ENCODE results near the gene PLAC1.

The PLAC1 gene

DNA sequence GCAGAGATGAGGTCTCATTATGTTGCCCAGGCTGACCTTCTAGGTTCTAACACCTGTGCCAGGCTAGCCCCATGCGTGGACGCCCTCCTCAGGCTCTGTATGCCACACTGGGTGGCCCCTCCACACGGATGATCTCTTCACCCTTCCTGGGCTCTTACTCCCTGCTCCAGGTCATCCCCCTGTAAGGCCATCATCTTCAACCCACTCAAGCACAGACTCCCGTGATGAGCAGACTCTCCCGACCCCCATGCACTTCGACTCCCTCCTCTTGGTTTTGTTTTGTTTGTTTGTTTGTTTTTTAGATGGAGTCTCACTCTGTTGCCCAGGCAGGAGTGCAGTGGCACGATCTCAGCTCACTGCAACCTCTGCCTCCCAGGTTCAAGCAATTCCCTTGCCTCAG is 127.4 kb downstream of the PLAC1 start:
- in situ Hi-C loops (cut with MboI; ENCODE audit: low pct_unique_long_range_greater_than_20kb, low sequenced_read_pairs, unreplicated experiment): no loop called here
- TF ChIP-seq, protein P1, sequence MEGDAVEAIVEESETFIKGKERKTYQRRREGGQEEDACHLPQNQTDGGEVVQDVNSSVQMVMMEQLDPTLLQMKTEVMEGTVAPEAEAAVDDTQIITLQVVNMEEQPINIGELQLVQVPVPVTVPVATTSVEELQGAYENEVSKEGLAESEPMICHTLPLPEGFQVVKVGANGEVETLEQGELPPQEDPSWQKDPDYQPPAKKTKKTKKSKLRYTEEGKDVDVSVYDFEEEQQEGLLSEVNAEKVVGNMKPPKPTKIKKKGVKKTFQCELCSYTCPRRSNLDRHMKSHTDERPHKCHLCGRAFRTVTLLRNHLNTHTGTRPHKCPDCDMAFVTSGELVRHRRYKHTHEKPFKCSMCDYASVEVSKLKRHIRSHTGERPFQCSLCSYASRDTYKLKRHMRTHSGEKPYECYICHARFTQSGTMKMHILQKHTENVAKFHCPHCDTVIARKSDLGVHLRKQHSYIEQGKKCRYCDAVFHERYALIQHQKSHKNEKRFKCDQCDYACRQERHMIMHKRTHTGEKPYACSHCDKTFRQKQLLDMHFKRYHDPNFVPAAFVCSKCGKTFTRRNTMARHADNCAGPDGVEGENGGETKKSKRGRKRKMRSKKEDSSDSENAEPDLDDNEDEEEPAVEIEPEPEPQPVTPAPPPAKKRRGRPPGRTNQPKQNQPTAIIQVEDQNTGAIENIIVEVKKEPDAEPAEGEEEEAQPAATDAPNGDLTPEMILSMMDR (IDR thresholded peaks at IDR 0.05; ENCODE audit: extremely low read depth, insufficient read depth, missing control alignments): no peak
- DNase-seq (ENCODE audit: low spot score): no peak

DNA sequence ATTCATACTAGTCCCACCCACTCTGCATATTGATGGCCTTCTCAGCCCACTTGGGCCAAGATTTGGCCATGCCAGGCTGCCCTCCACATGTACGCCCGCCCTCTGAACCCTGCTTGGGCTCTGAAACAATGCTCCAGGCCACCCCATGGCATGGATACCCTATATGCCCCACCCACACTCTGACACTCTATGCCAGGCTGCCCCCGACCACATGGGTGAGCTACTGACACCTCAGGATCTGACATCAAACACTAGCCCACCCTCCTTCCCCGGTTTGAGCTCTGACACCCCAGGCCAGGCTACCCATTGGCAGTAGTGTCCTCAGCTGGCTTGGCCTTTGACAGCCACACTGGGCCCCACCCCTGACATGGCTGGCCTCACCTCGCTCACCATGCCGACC is 128.8 kb downstream of the PLAC1 start:
- TF ChIP-seq, protein P1 (IDR thresholded peaks at IDR 0.05; ENCODE audit: extremely low read depth, insufficient read depth, missing control alignments): no peak
- DNase-seq (ENCODE audit: low spot score): no peak
- in situ Hi-C loops (cut with MboI; ENCODE audit: low pct_unique_long_range_greater_than_20kb, low sequenced_read_pairs, unreplicated experiment): no loop called here

DNA sequence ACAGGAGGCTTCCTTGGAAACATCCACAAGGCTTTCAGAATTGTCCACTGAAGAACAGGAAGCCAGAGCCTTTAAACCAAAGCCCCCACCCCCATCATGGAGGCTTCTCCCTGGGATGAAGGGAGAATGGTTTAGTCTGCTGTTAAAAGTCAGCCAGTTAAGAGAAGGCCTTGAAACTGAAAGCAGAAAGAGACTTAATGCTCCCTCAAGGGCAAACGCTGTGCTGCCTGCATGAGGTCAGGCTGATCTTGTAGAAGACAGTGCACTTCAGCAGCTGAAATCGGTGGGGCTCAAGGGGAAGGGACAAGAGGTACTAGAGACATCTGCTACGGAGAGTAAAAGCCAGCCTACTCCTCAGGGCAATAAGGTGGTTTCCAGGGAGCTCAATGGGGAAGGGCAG is 129.3 kb downstream of the PLAC1 start:
- TF ChIP-seq, protein P1 (IDR thresholded peaks at IDR 0.05; ENCODE audit: extremely low read depth, insufficient read depth, missing control alignments): no peak
- no peak for DNase-seq (ENCODE audit: low spot score)

DNA sequence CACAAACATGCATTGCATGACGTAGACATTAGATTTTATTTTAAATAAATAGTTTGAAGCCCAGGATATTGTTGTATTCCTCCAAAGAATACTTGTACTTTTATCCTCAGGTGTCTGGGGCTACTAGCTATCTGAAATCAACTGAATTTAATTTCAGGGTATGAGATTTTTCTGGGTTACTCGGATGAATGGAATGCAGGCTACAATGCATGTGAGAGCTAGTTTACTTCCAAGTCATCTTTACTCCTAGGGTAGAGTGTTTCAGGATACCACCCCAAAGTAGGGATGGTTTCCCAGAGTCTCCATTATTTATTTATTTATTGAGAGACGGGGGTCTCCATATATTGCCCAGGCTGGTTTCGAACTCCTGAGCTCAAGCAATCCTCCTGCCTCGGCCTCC is 131.9 kb downstream of the PLAC1 start:
- in situ Hi-C loops (cut with MboI; ENCODE audit: low pct_unique_long_range_greater_than_20kb, low sequenced_read_pairs, unreplicated experiment): no loop called here
- TF ChIP-seq, protein P1 (IDR thresholded peaks at IDR 0.05; ENCODE audit: extremely low read depth, insufficient read depth, missing control alignments): no peak
- DNase-seq (ENCODE audit: low spot score): no peak

More for the DNA sequence above, 129.3 kb downstream of the PLAC1 start:
- in situ Hi-C loops (cut with MboI; ENCODE audit: low pct_unique_long_range_greater_than_20kb, low sequenced_read_pairs, unreplicated experiment): no loop called here

DNA sequence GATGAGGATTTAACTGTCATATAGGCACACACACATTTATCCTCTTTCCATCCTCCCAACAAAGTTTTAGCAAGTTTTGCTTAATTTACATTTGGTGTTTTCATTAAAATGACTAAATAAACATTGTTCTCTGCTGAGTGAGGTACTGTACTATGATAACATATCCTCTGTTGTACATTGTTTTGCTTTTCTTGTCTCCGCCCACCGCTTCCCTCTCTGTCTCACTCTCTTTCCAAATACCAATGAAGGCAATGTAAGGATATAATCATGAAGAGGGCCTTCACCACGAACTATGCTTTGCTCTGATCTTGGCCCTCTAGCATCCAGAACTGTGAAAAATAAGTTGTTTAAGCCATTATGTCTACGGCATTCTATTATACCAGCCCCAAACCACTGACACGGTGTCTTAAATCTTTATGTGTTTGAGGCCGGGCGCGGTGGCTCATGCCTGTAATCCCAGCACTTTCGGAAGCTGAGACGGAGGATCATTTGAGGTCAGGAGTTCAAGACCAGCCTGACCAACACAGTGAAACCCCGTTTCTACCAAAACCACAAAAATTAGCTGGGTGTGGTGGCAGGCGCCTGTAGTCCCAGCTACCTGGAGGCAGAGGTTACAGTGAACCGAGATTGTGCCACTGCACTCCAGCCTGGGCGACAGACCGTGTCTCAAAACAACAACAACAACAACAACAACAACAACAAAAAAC is 133.0 kb downstream of the PLAC1 start:
- no peak for DNase-seq (ENCODE audit: low spot score)

DNA sequence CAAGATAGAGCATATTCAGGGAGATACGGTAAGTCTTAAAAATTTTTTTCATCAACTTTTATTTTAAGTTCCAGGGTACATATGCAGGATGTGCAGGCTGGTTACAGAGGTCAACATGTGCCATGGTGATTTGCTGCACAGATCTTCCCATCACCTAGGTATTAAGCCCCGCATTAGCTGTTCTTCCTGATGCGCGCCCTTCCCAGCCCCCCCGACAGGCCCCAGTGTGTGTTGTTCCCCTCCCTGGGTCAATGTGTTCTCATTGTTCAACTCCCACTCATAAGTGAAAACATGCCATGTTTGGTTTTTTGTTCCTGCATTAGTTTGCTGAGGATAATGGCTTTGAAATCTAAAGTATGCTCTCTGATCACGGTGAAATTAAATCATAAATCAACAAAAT is 134.1 kb downstream of the PLAC1 start:
- in situ Hi-C loops (cut with MboI; ENCODE audit: low pct_unique_long_range_greater_than_20kb, low sequenced_read_pairs, unreplicated experiment): loop anchor here (25.0 kb wide), 1 partner anchor 238 kb away; no protein-coding TSS in a partner anchor
- TF ChIP-seq, protein P1 (IDR thresholded peaks at IDR 0.05; ENCODE audit: extremely low read depth, insufficient read depth, missing control alignments): no peak
- no peak for DNase-seq (ENCODE audit: low spot score)

More for the DNA sequence above, 133.0 kb downstream of the PLAC1 start:
- in situ Hi-C loops (cut with MboI; ENCODE audit: low pct_unique_long_range_greater_than_20kb, low sequenced_read_pairs, unreplicated experiment): no loop called here
- TF ChIP-seq, protein P1 (IDR thresholded peaks at IDR 0.05; ENCODE audit: extremely low read depth, insufficient read depth, missing control alignments): no peak

Data from GM13977 (cell line).